Activated CD4-positive, alpha-beta T cell treated with anti-CD3 and anti-CD28 coated beads, Interleukin-2, Interleukin-4, amounts not matched to agents 100 ng/mL and 50 ng/mL, durations not matched to agents 16 hours and 8 hours (primary cell): Measurements from ENCODE around the gene CYP4F8.

Experiments used
- DNase-seq: peaks from one replicate; pipeline ENCODE4 v3.0.0-alpha.2; 2020; ENCODE audit warnings: low spot score

Gene CYP4F8

GRCh38 chr19:15616183-15616582 lies 1.2 kb downstream of the CYP4F8 start:
- no peak for DNase-seq

GRCh38 chr19:15616627-15617270 lies 1.7 kb downstream of the CYP4F8 start:
- no peak for DNase-seq

- no peak for DNase-seq
Measured at GRCh38 chr19:15618321-15618720, 3.3 kb downstream of the CYP4F8 start.

GRCh38 chr19:15621801-15622200 lies 6.8 kb downstream of the CYP4F8 start:
- no peak for DNase-seq

- DNase-seq: no peak
Measured at GRCh38 chr19:15622991-15623390, 8.0 kb downstream of the CYP4F8 start.

- DNase-seq: no peak
Measured at GRCh38 chr19:15623711-15624318, 8.8 kb downstream of the CYP4F8 start.

GRCh38 chr19:15628236-15629002 lies 13.4 kb downstream of the CYP4F8 start:
- no peak for DNase-seq

GRCh38 chr19:15629003-15629880 lies 14.2 kb downstream of the CYP4F8 start:
- peak; percentile 85 for DNase-seq

- no peak for DNase-seq
Measured at GRCh38 chr19:15631817-15632216, 16.8 kb downstream of the CYP4F8 start.

- DNase-seq: no peak
Measured at GRCh38 chr19:15633082-15633835, 18.2 kb downstream of the CYP4F8 start.

GRCh38 chr19:15634105-15634504 lies 19.1 kb downstream of the CYP4F8 start:
- no peak for DNase-seq

GRCh38 chr19:15635016-15635805 lies 20.2 kb downstream of the CYP4F8 start:
- DNase-seq: no peak

GRCh38 chr19:15636026-15636425 lies 21.0 kb downstream of the CYP4F8 start:
- DNase-seq: no peak

GRCh38 chr19:15639596-15639995 lies 24.6 kb downstream of the CYP4F8 start:
- DNase-seq: no peak

GRCh38 chr19:15640294-15640903 lies 25.4 kb downstream of the CYP4F8 start, which contains the start of gene CYP4F3:
Gene CYP4F3 (plus strand): TSS chr19:15640897. CDS start chr19:15641416, 519 bp downstream.
- DNase-seq: no peak

GRCh38 chr19:15640904-15641597 lies 26.0 kb downstream of the CYP4F8 start:
- DNase-seq: no peak

- no peak for DNase-seq
Measured at GRCh38 chr19:15641901-15642491, 27.0 kb downstream of the CYP4F8 start.

- no peak for DNase-seq
Measured at GRCh38 chr19:15642807-15643206, 27.8 kb downstream of the CYP4F8 start.

GRCh38 chr19:15643387-15643786 lies 28.4 kb downstream of the CYP4F8 start:
- DNase-seq: no peak
